B cell (primary cell): ENCODE results near the gene TACO1.

ENCODE experiments used
- CTCF ChIP-seq: fragments of 200-600 bp; IDR thresholded peaks from one replicate; pipeline ENCODE4 v1.8.0; 2022; ENCODE audit warnings: antibody characterized with exemption, mild to moderate bottlenecking
- EZH2 ChIP-seq: IDR thresholded peaks from 2 replicates; pipeline ENCODE4 v1.6.1; 2012; ENCODE audit warnings: borderline replicate concordance, low read depth, mild to moderate bottlenecking, moderate library complexity, low read length; ENCODE audit not compliant: insufficient read depth, poor library complexity, severe bottlenecking

DNA sequence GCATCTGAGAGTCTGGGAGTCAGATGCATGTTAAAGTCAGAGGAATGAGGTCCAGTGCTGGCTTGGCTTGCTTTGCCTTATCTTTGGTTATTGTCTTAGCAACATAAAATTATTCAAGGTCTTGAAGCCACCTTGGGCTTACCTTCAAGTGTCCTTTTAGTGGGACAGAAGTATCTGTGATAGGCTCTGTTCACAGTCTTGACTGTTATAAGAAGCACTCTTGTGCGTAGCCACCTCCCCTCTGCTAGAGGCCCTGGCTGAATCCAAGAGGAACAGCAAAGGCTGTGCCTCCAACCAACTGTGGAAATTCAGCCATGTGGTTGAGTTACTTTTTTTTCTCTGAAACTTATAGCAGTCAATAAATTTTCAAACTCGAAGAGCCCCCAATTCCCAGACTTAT lies 13.0 kb downstream of the TACO1 start:
- TF ChIP-seq CTCF = no peak
- TF ChIP-seq EZH2 = no peak
